ENCODE results near the gene OOSP4B. TPM values are rescaled to one million over a fixed set of nuclear protein-coding genes. Genes with fewer than 3 reads are reported as not detected.
"Not testable (repeated sequence)": the region's sequence is repeated elsewhere in the genome, so short reads cannot be mapped to it uniquely, and the experiment has no call there.

The OOSP4B gene
- total and polyA plus RNA-seq, 2 experiments from 2014 or later: not detected

- Histone ChIP-seq H3K4me3 (no peak overlapping the region), H3K36me3 (no peaks in the 10 kb centered on the region), H3K27ac (no peak overlapping the region), H3K9me3 (ENCODE audit: low read depth) (no peaks in the 10 kb centered on the region), H3K4me1 (ENCODE audit: low read depth) (no peaks in the 10 kb centered on the region), H3K27me3 (no peaks in the 10 kb centered on the region)
- no peak for TF ChIP-seq CTCF (IDR thresholded peaks at IDR 0.05; ENCODE audit: low read depth, low read length)
- no peak for DNase-seq (ENCODE audit: low read depth in 1 of 2, low spot score in 1 of 2)
Measured at GRCh38 chr11:60003729-60004128, 13.3 kb upstream of the OOSP4B start.

- TF ChIP-seq CTCF (IDR thresholded peaks at IDR 0.05; ENCODE audit: low read depth, low read length): no peak
- Histone ChIP-seq H3K27me3 (no peaks in the 10 kb centered on the region), H3K4me1 (ENCODE audit: low read depth) (no peaks in the 10 kb centered on the region), H3K4me3 (no peak overlapping the region), H3K27ac (no peak overlapping the region), H3K36me3 (no peaks in the 10 kb centered on the region), H3K9me3 (ENCODE audit: low read depth) (no peaks in the 10 kb centered on the region)
- no peak for DNase-seq (ENCODE audit: low read depth in 1 of 2, low spot score in 1 of 2)
Measured at GRCh38 chr11:60005360-60005759, 11.6 kb upstream of the OOSP4B start.

- Histone ChIP-seq H3K9me3 (ENCODE audit: low read depth) (no peaks in the 10 kb centered on the region), H3K4me3 (no peak overlapping the region), H3K27me3 (no peaks in the 10 kb centered on the region), H3K27ac (no peak overlapping the region), H3K36me3 (no peaks in the 10 kb centered on the region), H3K4me1 (ENCODE audit: low read depth) (no peaks in the 10 kb centered on the region)
- DNase-seq (ENCODE audit: low read depth in 1 of 2, low spot score in 1 of 2): no peak
- no peak for TF ChIP-seq CTCF (IDR thresholded peaks at IDR 0.05; ENCODE audit: low read depth, low read length)
Measured at GRCh38 chr11:60018058-60018457, 1.1 kb downstream of the OOSP4B start.

- H3K4me3 ChIP-seq; H3K9me3 ChIP-seq (ENCODE audit: low read depth); H3K4me1 ChIP-seq (ENCODE audit: low read depth); DNase-seq (ENCODE audit: low read depth in 1 of 2, low spot score in 1 of 2); H3K36me3 ChIP-seq; H3K27me3 ChIP-seq; H3K27ac ChIP-seq: not testable (repeated sequence)
Measured at GRCh38 chr11:60020376-60020775, 3.4 kb downstream of the OOSP4B start.

GRCh38 chr11:60029015-60029632 is 12.1 kb downstream of the OOSP4B start:
- Histone ChIP-seq H3K27ac (no peak overlapping the region), H3K9me3 (ENCODE audit: low read depth) (no peaks in the 10 kb centered on the region), H3K36me3 (no peaks in the 10 kb centered on the region), H3K4me3 (no peak overlapping the region), H3K27me3 (no peaks in the 10 kb centered on the region), H3K4me1 (ENCODE audit: low read depth) (no peaks in the 10 kb centered on the region)
- no peak for DNase-seq (ENCODE audit: low read depth in 1 of 2, low spot score in 1 of 2)
- TF ChIP-seq CTCF (IDR thresholded peaks at IDR 0.05; ENCODE audit: low read depth, low read length): no peak

GRCh38 chr11:60040109-60040508 is 23.1 kb downstream of the OOSP4B start, which contains the start of gene OOSP2:
Gene OOSP2 (plus strand): TSS chr11:60040409. CDS start chr11:60040460, 51 bp downstream.
- no peak for TF ChIP-seq CTCF (IDR thresholded peaks at IDR 0.05; ENCODE audit: low read depth, low read length)
- Histone ChIP-seq H3K27me3 (no peaks in the 10 kb centered on the region), H3K27ac (no peak within 1 kb of the TSS), H3K4me1 (ENCODE audit: low read depth) (no peaks in the 10 kb centered on the region), H3K4me3 (no peak within 1 kb of the TSS), H3K9me3 (ENCODE audit: low read depth) (no peaks in the 10 kb centered on the region), H3K36me3 (no peaks in the 10 kb centered on the region)
- no peak for DNase-seq (ENCODE audit: low read depth in 1 of 2, low spot score in 1 of 2)

GRCh38 chr11:60050422-60050821 is 33.4 kb downstream of the OOSP4B start:
- DNase-seq (ENCODE audit: low read depth in 1 of 2, low spot score in 1 of 2); H3K27me3 ChIP-seq; H3K9me3 ChIP-seq (ENCODE audit: low read depth); H3K4me1 ChIP-seq (ENCODE audit: low read depth); H3K36me3 ChIP-seq; H3K4me3 ChIP-seq; H3K27ac ChIP-seq: not testable (repeated sequence)

- H3K9me3 ChIP-seq (ENCODE audit: low read depth); DNase-seq (ENCODE audit: low read depth in 1 of 2, low spot score in 1 of 2); H3K4me1 ChIP-seq (ENCODE audit: low read depth); H3K27ac ChIP-seq; H3K4me3 ChIP-seq; H3K36me3 ChIP-seq; H3K27me3 ChIP-seq: not testable (repeated sequence)
Measured at GRCh38 chr11:60050839-60051238, 33.9 kb downstream of the OOSP4B start.

Data from cardiac muscle cell (in vitro differentiated cells and primary cell).